ENCODE results near the gene RNU1-2. TPM values are rescaled to one million over a fixed set of nuclear protein-coding genes. Genes with fewer than 3 reads are reported as not detected.
A peak's percentile ranks its signal among the peaks of the same experiment; 100 is the strongest.

The RNU1-2 gene
- total RNA-seq, 1 donor from 2014 or later, result 6,622 TPM

- H3K27ac ChIP-seq, result no peak overlapping the region
- peaks cover 4% of the 10 kb centered on the region for H3K4me1 ChIP-seq
- no peak for TF ChIP-seq CTCF (IDR thresholded peaks at IDR 0.05)
- intact Hi-C loops (cut with DNase I), result no loop called here
- ATAC-seq (no peak), DNase-seq (peak; percentile 33)
- H3K9me3 ChIP-seq, result no peaks in the 10 kb centered on the region
- no peaks in the 10 kb centered on the region for H3K36me3 ChIP-seq
- no peak overlapping the region for H3K4me3 ChIP-seq
- no peaks in the 10 kb centered on the region for H3K27me3 ChIP-seq
Measured at GRCh38 chr1:16922466-16922865, 26.7 kb downstream of the RNU1-2 start.

GRCh38 chr1:16922885-16923431 lies 27.2 kb downstream of the RNU1-2 start:
- no peak for DNase-seq
- Histone ChIP-seq H3K27me3 (no peaks in the 10 kb centered on the region), H3K27ac (no peak overlapping the region), H3K4me1 (peaks cover 4% of the 10 kb centered on the region), H3K36me3 (no peaks in the 10 kb centered on the region), H3K9me3 (no peaks in the 10 kb centered on the region), H3K4me3 (no peak overlapping the region)
- TF ChIP-seq CTCF (IDR thresholded peaks at IDR 0.05), result no peak
- ATAC-seq, result no peak
- intact Hi-C loops (cut with DNase I), result no loop called here

GRCh38 chr1:16924216-16924918 lies 28.6 kb downstream of the RNU1-2 start:
- Histone ChIP-seq H3K9me3 (no peaks in the 10 kb centered on the region), H3K27me3 (no peaks in the 10 kb centered on the region), H3K27ac (no peak overlapping the region), H3K36me3 (no peaks in the 10 kb centered on the region), H3K4me1 (peaks cover 4% of the 10 kb centered on the region), H3K4me3 (no peak overlapping the region)
- DNase-seq (no peak), ATAC-seq (no peak)
- no peak for TF ChIP-seq CTCF (IDR thresholded peaks at IDR 0.05)
- intact Hi-C loops (cut with DNase I), result no loop called here

GRCh38 chr1:16924919-16925477 lies 29.2 kb downstream of the RNU1-2 start:
- Histone ChIP-seq H3K36me3 (no peaks in the 10 kb centered on the region), H3K4me1 (peaks cover 4% of the 10 kb centered on the region), H3K27ac (no peak overlapping the region), H3K27me3 (no peaks in the 10 kb centered on the region), H3K9me3 (no peaks in the 10 kb centered on the region), H3K4me3 (no peak overlapping the region)
- TF ChIP-seq CTCF (IDR thresholded peaks at IDR 0.05), result no peak
- DNase-seq (no peak), ATAC-seq (no peak)
- intact Hi-C loops (cut with DNase I), result no loop called here

GRCh38 chr1:16925635-16926490 lies 30.1 kb downstream of the RNU1-2 start:
- ATAC-seq, result no peak
- Histone ChIP-seq H3K27ac (no peak overlapping the region), H3K4me3 (no peak overlapping the region), H3K4me1 (peaks cover 4% of the 10 kb centered on the region), H3K27me3 (no peaks in the 10 kb centered on the region), H3K9me3 (no peaks in the 10 kb centered on the region), H3K36me3 (no peaks in the 10 kb centered on the region)
- DNase-seq, result no peak
- intact Hi-C loops (cut with DNase I), result no loop called here
- TF ChIP-seq CTCF (IDR thresholded peaks at IDR 0.05), result no peak

Data from upper lobe of right lung (tissue), 1 donor.